Activated CD4-positive, CD25-positive, alpha-beta regulatory T cell treated with anti-CD3 and anti-CD28 coated beads, Interleukin-2, amount 50 U/mL, for 16 hours (primary cell): ENCODE measurements around the gene FOXO6.

Experiments used
- DNase-seq: peaks from one replicate; pipeline ENCODE4 v3.0.0-alpha.2; 2020; ENCODE audit warnings: low read depth, low spot score

FOXO6 gene

GRCh38 chr1:41424581-41425118 lies 63.4 kb downstream of the FOXO6 start:
- no peak for DNase-seq

- no peak for DNase-seq
These were observed 64.1 kb downstream of the FOXO6 start for GRCh38 chr1:41425369-41425768.

- no peak for DNase-seq
These were observed 65.1 kb downstream of the FOXO6 start for GRCh38 chr1:41426201-41426890.

GRCh38 chr1:41427122-41427913 lies 66.1 kb downstream of the FOXO6 start:
- no peak for DNase-seq

GRCh38 chr1:41427916-41428737 lies 66.9 kb downstream of the FOXO6 start:
- no peak for DNase-seq

- no peak for DNase-seq
These were observed 67.8 kb downstream of the FOXO6 start for GRCh38 chr1:41428738-41429640.

- no peak for DNase-seq
These were observed 68.4 kb downstream of the FOXO6 start for GRCh38 chr1:41429641-41430035.

GRCh38 chr1:41430069-41430468 lies 68.8 kb downstream of the FOXO6 start:
- no peak for DNase-seq

- DNase-seq, result no peak
These were observed 69.3 kb downstream of the FOXO6 start for GRCh38 chr1:41430582-41430981.

GRCh38 chr1:41431490-41432350 lies 70.5 kb downstream of the FOXO6 start:
- DNase-seq, result no peak
